GM12801 (cell line): Measurements from ENCODE around the gene ULK2.

Experiments used
- TF ChIP-seq, protein P1 (sequence below): IDR thresholded peaks from one replicate; pipeline ENCODE4 v1.5.1; 2011; ENCODE audit warnings: control low read depth; ENCODE audit not compliant: insufficient read length; ENCODE audit errors: extremely low read depth

The ULK2 gene

DNA sequence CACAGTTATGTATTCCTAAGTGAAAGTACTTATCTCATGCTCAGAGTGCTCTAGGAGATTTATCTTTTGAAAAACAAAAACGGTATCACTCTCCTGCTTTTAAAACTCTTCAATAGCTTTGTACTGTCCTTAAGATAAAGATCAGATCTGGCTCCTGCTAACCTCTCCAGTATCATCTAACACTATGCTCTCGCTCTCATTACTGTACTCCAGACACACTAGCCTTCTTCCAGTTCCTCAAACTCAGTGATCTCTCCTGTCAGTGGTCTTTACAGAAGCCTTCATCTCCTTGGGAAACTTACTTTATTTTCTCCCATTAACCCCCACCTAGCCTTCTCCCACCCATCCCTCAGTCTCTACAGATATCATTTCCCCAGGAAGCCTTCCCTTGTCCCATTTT is 10.1 kb downstream of the ULK2 start:
- TF ChIP-seq, protein P1, sequence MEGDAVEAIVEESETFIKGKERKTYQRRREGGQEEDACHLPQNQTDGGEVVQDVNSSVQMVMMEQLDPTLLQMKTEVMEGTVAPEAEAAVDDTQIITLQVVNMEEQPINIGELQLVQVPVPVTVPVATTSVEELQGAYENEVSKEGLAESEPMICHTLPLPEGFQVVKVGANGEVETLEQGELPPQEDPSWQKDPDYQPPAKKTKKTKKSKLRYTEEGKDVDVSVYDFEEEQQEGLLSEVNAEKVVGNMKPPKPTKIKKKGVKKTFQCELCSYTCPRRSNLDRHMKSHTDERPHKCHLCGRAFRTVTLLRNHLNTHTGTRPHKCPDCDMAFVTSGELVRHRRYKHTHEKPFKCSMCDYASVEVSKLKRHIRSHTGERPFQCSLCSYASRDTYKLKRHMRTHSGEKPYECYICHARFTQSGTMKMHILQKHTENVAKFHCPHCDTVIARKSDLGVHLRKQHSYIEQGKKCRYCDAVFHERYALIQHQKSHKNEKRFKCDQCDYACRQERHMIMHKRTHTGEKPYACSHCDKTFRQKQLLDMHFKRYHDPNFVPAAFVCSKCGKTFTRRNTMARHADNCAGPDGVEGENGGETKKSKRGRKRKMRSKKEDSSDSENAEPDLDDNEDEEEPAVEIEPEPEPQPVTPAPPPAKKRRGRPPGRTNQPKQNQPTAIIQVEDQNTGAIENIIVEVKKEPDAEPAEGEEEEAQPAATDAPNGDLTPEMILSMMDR: no peak

DNA sequence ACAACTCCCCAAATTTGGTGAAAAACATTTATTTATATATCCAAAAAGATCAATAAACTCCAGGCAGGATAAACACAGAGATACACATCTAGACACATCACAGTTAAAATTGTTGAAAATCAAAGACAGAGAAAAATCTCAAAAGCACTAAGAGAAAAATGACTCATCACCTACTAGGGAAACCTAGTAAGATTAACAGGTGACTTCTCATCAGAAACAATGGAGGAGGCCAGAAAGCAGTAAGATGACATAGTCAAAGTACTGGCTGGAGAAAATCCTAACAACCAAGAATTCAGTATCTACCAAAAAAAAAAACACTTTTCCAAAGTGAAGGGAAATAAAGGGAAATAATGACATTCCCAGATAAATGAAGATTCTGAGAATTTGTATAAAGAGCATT is 33.8 kb downstream of the ULK2 start:
- TF ChIP-seq, protein P1: no peak

GRCh38 chr17:19830061-19830460 is 37.7 kb downstream of the ULK2 start:
- TF ChIP-seq, protein P1: no peak

- TF ChIP-seq, protein P1: no peak
Observed at GRCh38 chr17:19812407-19812806, 55.3 kb downstream of the ULK2 start.

DNA sequence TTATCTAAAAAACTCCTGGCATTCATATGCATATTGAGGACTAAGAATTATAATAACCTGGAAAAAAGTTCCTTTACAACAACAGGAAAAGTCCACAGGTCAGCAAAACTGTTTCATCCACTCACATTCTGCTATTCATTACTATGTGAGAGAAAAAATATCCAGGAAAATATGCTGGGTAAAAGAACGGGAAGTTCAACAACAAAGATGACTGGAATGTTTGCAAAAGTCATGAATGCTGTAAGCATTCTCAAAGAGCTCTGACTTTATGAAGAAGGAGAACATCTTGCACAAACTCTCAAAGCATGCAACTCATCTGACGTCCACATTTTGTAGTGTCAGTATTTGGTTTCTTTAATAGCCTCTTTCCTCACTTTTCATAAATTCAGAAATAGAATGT is 62.7 kb downstream of the ULK2 start:
- TF ChIP-seq, protein P1: no peak

DNA sequence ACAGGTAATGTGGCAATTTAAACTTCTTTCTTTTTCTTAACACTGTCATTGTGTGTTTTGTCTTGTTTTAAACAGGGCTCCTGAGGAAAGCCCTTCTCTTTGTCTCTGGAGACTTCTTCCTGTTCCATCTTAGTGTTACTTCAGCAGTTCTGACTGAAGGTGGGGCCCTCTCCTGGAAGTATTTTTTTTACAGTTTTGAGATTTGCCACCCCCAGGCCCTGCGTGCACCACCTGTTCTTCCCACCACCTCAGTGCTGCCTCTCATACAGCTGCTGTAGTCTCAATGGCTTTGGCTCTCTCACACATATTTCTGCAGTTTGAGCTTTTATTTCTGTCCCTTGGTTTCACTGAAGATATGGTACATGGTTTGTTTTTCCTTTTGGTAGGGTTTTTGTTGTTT is 67.2 kb downstream of the ULK2 start:
- TF ChIP-seq, protein P1: no peak

GRCh38 chr17:19799796-19800195 is 67.9 kb downstream of the ULK2 start:
- TF ChIP-seq, protein P1: no peak

DNA sequence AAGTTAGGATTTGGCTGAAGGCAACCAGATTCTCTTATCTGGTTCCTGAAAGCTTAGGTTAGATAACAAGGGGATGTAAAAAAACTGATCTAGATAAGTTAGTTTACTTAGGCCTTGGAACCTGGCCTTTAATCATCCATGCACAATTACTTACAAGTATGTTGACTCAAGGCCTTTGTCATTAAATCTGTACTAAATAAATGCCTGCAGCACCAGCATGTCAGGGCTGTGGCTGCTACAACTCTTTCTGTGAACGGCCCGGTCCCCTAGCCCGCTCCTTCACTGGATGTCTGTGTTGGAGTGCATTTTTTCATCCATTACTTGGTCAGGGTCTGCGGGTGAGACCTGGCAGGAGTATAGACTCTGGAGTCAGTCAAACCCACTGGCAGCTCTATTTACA is 71.3 kb downstream of the ULK2 start:
- TF ChIP-seq, protein P1: no peak
